ENCODE results near the gene MOB2.

The MOB2 gene

GRCh38 chr11:1456596-1457325, 29.8 kb downstream of the MOB2 start:
- DNase-seq (ENCODE audit: low read depth in 2 of 2), result no peak

DNA sequence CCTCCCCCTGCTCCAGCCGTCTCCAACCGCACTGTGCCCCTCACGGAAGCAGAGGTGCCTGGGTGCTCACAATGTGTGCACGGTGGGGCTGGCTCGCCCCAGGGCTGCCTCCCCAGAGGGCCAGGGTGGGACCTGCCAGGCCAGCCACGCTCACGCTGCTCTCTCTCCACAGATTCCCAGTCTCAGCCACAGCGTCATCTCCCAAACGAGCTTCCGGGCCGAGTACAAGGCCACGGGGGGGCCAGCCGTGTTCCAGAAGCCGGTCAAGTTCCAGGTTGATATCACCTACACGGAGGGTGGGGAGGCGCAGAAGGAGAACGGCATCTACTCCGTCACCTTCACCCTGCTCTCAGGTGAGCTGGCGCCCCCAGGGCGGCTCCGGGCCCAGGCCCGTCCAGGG, 30.4 kb downstream of the MOB2 start:
- DNase-seq (ENCODE audit: low read depth in 2 of 2), result no peak

DNA sequence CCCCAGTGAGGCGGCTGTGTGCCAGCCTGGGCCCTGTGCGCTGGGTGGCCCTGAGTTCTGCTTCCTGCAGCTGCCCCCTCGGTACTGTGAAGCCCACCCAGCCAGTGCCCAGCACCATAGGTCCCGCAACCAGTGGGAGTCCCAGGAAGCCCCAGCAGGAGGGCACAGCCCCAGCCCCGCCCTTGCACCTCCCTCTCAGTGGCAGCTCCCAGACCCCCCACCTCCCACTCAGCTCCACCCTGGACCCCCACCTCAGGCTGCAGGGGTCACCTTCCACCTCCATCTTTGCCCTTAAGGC, 30.9 kb downstream of the MOB2 start:
- no peak for DNase-seq (ENCODE audit: low read depth in 2 of 2)

DNA sequence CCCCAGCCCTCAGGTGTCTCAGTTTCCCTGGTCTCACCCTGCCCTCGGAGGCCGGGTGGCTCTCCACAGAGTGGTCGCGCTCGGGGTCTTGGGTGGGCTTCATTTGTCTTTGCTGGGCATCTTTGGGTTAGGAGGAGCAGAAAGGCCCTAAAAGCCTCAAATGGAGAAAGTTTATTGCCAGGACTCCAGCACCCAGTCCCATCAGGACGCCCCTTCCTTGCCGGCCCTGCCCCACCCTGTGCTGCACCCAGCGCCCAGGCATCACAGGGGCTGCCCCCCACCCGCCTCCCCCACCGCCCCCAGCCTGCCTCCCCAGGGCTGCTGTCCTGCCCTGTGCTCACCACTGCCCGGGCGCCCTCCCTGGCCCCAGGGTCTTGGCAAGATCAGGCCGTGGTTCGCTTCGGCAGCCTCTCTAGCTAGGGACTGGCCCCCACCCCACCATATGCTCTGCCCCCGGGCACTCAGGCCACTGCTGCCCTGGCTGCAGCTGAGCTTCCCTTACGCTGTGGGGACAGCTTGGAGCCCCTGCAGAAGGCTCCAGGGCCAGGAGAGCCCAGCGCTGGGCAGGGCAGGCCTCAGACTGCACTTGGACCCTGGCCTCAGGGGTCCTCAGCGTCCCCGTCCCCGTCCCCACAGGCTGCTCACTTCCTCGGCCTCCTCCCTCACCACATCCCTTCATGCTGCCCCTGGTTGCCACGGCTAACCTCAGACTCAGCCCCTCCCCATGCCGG, 31.4 kb downstream of the MOB2 start:
- DNase-seq (ENCODE audit: low read depth in 2 of 2), result no peak

- DNase-seq (ENCODE audit: low read depth in 2 of 2), result no peak
These were observed 32.0 kb downstream of the MOB2 start for GRCh38 chr11:1454576-1454975.

DNA sequence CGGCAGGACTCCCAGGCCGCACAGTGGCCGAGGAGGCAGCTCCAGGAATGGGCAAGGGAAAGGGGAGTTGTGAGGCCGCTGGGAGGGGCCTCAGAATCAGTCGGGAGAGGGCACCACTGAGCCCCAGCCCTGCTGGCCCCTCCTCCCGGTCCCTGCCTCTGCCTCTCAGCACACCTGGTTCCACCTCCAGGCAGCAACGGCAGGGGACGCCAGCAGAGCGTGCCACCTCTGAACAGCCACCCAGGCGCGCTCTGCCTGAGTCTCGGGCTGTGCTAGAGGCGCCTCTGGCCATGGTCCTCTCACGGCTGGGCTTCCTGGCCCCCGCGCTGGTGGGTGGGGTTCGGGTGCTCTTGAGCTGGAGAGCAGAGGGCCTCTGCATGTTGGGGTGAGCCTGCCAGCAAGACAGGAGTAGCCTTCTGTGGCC, 33.0 kb downstream of the MOB2 start:
- DNase-seq (ENCODE audit: low read depth in 2 of 2), result peak in 1 of 2 donors; percentile 12

DNA sequence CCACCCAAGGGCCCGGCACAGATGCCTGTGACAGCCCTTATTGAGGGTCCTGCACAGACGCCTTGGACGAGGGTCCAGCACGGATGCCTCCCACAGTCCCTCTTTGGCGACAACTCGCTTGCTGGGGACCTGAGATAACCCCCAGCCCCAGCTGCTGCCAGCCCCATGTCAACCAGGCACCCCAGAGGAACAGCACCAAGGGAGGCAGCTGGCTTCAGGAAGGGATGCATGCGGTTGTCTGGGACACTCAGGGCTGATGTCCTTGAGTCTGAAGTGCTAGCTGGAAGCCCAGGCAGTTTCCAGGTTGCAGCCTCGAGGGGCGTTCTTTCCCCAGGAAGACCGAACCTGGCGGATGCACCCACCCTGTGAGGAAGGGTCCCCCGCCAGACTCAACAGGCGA, 33.8 kb downstream of the MOB2 start:
- DNase-seq (ENCODE audit: low read depth in 2 of 2), result no peak

- no peak for DNase-seq (ENCODE audit: low read depth in 2 of 2)
These were observed 34.7 kb downstream of the MOB2 start for GRCh38 chr11:1451781-1452470.

DNA sequence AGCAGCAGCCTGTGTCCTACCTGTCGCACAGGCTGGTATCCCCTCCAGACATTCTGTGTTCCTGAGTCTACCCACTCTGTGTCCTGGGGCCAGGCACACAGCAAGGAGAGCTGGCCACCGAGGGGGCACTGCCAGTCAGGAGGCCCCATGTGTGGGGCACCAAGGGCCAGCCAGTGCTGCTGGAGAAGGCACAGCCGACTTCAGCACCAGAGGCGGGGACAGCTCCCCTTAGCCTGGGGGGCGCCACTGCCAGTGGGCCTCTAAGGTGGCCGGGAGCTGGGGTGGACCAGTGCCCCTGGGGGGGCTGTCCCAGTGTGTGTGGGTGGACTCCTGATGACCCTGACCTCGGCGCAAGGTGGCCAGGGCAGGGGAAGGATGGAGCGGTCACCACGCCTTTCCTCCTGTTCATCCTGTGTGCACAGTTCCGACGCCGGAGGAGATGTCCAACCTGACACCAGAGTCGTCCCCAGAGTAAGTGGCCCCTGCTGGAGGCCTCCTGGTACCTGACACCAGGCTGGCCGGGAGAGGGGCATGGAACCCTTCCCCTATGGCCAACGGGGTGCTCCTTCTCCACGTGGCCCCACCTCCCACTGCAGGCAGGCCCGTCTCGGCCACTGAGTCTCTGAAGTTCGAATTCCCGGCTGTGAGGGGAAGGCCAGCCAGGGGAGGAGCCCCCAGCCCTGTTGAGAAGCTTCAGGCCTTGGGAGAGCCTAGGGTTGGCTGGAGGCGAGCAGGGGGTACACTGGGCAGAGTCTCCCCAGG, 35.4 kb downstream of the MOB2 start:
- DNase-seq (ENCODE audit: low read depth in 2 of 2), result no peak

DNA sequence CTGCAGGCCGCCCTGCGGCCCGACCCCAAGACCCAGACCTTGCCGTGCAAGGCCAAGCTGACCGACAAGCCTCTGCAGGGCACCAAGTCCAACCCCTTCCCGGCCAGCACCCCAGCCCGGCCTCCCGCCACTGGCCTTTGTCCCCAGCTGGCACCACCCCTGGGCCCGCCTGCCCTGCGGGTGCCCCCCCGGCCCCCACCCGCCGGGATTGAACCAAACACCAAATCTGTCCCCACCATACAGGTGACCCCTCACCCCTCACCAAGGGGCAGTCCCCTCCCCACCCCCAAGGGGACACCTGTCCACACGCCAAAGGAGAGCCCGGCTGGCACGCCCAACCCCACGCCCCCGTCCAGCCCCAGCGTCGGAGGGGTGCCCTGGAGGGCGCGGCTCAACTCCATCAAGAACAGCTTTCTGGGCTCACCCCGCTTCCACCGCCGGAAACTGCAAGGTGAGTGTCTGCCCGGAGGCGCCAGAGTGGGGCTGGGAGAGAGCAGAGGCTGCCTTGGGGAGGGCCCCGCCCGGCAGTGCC, 36.2 kb downstream of the MOB2 start:
- DNase-seq (ENCODE audit: low read depth in 2 of 2), result no peak

GRCh38 chr11:1449490-1450243, 36.9 kb downstream of the MOB2 start:
- no peak for DNase-seq (ENCODE audit: low read depth in 2 of 2)

GRCh38 chr11:1448882-1449281, 37.7 kb downstream of the MOB2 start:
- DNase-seq (ENCODE audit: low read depth in 2 of 2), result no peak

DNA sequence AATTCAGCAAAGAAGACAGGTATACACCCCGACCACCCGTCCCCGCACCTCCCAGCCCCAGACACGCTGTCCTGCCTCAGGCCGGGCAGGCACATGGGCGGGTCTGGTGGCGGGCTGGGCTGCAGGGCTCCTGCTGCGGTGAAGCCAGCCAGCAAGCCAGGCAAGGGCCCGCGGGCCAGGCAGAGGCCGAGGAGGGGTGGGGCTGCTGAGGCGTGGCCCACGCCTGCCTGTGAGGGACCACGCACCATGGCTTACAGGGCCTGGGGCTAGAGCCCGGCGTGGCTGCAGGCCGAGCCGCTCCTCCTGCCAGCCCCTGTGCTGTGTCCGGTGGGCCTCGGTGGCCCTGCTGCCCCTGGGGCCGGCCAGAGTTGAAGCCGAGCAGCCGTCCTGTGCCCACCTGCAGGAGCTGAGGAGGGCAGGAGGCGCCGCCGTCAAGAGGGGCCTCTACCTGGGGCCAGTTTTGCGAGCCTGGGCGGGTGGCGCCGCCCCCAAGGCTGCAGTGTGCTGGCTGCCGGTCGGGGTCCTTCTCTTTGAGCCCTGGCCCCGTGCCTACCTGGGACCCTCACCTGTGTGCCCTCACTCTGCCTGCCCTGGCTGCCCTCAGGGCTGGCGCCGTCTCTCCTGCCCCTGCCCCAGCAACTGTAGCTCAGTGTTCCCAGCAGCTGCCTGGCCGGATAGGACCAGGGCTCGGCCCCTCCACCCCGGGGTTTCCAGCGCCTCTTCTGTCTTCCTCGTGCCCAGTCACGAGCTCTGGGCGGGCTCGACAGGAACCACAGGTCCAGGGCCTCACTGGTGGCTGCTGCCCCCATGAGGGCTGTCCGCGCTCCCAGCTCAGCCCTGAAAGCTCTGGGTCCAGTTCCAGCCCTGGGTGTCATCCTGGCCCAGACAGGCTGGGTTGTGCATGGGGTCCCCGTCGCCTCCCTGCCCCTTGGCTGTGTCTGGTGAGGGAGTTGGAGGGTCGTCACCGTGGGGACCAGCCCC, 38.4 kb downstream of the MOB2 start:
- DNase-seq (ENCODE audit: low read depth in 2 of 2), result no peak

GRCh38 chr11:1446623-1447022, 40.0 kb downstream of the MOB2 start:
- no peak for DNase-seq (ENCODE audit: low read depth in 2 of 2)

GRCh38 chr11:1445741-1446445, 40.7 kb downstream of the MOB2 start:
- DNase-seq (ENCODE audit: low read depth in 2 of 2), result no peak

DNA sequence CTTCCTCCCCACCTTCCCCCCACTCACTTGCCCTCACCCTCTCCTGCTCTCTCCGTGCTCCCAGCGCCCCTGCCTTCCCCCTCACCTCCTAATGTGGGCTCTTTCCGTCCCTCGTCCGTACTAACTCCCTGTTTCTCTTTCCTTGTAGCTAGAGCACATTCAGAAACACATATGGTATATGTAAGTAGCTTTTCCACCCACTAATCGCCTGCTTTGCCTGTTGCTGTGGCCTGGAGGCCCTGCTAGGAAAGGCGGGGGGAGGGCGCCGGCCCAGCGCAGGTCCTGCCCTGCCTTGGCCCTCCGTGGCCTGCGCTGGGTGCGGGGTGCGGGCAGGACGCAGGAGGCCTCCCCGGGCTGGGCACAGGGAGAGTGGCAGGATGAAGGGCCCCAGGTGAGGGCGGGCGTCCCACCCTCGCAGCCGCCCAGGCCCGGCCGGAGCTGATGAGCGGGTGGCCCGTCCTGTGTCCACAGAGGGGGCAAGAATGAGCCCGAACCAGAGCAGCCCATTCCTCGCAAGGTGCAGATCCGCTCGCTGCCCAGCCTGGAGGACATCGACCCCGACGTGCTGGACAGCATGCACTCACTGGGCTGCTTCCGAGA, 41.7 kb downstream of the MOB2 start:
- DNase-seq (ENCODE audit: low read depth in 2 of 2), result no peak

DNA sequence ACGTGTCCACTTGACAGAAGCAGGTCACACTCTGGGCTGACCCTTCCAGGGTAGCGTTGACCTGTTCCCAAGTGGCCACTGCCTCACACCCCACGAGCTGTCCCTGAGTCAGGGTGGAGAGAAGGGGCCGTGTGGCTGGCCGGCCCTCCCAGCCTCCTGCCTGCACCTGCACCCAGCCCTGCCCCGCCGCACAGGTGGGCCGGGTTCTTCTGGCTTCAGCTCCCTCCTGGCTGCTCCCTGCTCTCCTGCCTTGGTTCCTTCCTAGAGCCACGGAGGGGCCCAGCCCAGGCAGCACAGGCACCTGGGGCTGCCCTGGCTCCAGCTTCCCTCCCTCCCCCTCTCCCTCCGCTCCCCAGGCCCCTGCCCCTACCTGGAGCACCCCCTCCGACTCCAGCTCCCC, 42.3 kb downstream of the MOB2 start:
- no peak for DNase-seq (ENCODE audit: low read depth in 2 of 2)

DNA sequence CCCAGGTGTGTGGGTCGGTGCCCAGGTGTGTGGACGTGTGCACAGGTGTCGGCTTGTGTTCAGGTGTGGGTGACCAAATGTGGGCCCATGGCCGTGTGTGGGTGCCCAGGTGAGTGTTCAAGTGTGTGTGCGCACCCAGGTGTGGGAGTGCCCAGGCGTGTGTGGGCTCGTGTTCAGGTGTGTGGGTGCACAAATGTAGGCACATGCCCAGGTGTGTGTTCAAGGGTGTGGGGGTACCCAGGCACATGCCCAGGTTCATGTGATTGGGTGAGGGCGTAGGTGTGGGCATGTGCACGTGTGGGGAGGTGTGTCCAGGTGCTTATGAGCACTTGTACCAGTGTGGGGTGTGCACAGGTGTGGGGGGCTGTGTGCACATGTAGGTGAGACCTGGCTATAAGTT, 42.8 kb downstream of the MOB2 start:
- DNase-seq (ENCODE audit: low read depth in 2 of 2), result no peak

- DNase-seq (ENCODE audit: low read depth in 2 of 2), result no peak
These were observed 43.7 kb downstream of the MOB2 start for GRCh38 chr11:1442807-1443366.
